ENCODE data around the gene MRGPRG. TPM values are rescaled to one million over a fixed set of nuclear protein-coding genes. Genes with fewer than 3 reads are reported as not detected.

Gene MRGPRG
- total and polyA plus RNA-seq, 8 donors: not detected

- intact Hi-C loops (cut with DNase I): no loop called here
- peak in 2 of 4 donors; percentile 25 to 27 for DNase-seq
- no peak for TF ChIP-seq CTCF (IDR thresholded peaks at IDR 0.05)
- H3K9me3 ChIP-seq: no peaks in the 10 kb centered on the region
- no peak for ATAC-seq
- no peak overlapping the region for H3K27ac ChIP-seq
- no peak overlapping the region for H3K4me3 ChIP-seq
- no peaks in the 10 kb centered on the region for H3K36me3 ChIP-seq
- H3K4me1 ChIP-seq: peaks cover 0 to 3% of the 10 kb centered on the region in 2 donors
- peaks cover 23 to 80% of the 10 kb centered on the region in 2 donors for H3K27me3 ChIP-seq
Observed at GRCh38 chr11:3202305-3202704, 16.3 kb downstream of the MRGPRG start.

DNA sequence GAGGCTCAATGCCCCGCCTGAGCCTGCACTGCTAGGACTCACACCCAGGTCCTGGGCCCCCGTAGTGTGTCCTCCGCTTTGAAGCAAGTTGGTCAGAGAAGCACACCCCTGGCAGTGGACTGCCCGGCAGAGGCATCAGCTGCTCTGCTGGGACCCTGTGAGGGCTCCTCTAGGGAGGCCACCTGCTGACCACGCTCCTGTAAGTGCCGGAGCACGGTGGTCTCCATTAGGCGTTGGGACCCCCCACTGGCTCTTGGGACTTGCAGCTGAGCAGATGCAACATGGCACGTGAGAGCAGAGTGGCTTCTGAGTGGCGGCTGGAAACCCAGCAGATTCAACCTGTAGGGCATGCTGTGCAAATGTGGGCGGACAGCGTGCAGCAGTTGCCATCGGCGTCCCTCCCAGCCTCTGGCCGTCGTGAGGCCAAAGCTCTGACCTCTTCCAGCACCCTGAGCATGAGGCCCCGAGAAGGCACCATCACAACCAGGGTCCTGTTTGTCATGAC is 16.9 kb downstream of the MRGPRG start:
- no peak for TF ChIP-seq CTCF (IDR thresholded peaks at IDR 0.05)
- no peak for ATAC-seq
- peaks cover 23 to 86% of the 10 kb centered on the region in 2 donors for H3K27me3 ChIP-seq
- no peaks in the 10 kb centered on the region for H3K36me3 ChIP-seq
- peaks cover 0 to 3% of the 10 kb centered on the region in 2 donors for H3K4me1 ChIP-seq
- DNase-seq: peak in 2 of 4 donors; percentile 26 to 41
- H3K9me3 ChIP-seq: no peaks in the 10 kb centered on the region
- H3K4me3 ChIP-seq: no peak overlapping the region
- no peak overlapping the region for H3K27ac ChIP-seq
- intact Hi-C loops (cut with DNase I): no loop called here

DNA sequence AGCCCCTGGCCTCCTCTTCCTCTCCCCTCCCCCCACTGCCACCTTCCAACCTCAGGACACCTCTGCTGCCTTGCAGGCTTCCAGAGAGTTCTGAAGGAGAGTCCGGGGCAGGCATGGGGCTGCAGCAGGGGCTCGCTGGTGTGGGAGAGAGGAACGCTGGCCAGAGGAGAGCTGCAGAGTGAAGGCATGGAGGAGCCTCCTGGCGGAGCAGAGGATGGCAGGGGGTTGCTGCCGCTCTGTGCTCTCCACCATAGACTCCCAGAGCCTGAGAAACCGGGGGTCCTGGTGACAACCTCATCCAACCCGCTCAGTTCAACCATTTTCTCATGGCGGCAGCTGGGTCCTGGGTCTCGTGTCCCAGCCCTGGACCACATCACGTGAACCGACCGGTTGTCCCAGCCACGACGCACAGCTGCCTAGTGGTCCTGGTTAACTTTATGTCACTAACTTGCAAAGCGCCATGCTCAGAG is 17.5 kb downstream of the MRGPRG start:
- H3K27me3 ChIP-seq: peaks cover 23 to 86% of the 10 kb centered on the region in 2 donors

DNA sequence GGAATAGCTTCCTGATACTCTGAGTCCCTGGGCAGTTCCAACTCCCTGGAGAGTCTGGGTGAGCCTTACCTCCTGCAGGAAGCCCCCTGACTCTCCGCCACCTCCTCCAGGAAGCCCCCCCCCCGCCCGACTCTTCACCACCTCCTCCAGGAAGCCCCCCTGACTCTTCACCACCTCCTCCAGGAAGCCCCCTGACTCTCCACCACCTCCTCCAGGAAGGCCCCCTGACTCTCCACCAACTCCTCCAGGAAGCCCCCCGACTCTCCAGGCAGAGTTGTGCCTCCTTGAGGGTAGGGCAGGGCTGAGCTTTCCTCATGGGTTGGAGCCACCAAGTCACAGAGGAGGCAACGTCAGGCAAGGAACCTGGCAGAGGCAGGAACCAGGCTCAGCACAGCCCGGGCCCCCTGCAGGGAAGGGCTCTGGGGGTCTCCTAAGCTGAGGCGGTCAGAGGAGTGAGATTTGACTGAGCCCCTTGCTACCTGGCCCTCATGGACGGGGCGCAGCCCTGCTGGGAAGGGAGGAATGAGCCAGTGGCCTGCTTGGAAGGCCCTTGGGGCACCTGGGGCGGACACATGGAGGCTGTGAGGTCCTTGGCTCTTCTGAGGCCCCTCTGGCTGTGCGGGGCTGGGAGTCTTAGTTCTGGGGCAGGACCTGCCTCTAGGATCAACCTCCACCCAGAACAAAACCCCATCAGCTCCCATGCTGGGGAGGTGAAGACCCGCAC is 18.1 kb downstream of the MRGPRG start:
- H3K4me1 ChIP-seq: peaks cover 0 to under 1% of the 10 kb centered on the region in 2 donors
- TF ChIP-seq CTCF (IDR thresholded peaks at IDR 0.05): no peak
- H3K9me3 ChIP-seq: no peaks in the 10 kb centered on the region
- ATAC-seq (no peak), DNase-seq (peak in 2 of 4 donors; percentile 19 to 58)
- peaks cover 23 to 88% of the 10 kb centered on the region in 2 donors for H3K27me3 ChIP-seq
- H3K27ac ChIP-seq: no peak overlapping the region
- H3K4me3 ChIP-seq: no peak overlapping the region
- intact Hi-C loops (cut with DNase I): no loop called here
- H3K36me3 ChIP-seq: no peaks in the 10 kb centered on the region

More for the DNA sequence above, 17.5 kb downstream of the MRGPRG start:
- H3K27ac ChIP-seq: no peak overlapping the region
- no peaks in the 10 kb centered on the region for H3K36me3 ChIP-seq
- ATAC-seq (no peak), DNase-seq (peak in 2 of 4 donors; percentile 20 to 50)
- TF ChIP-seq CTCF (IDR thresholded peaks at IDR 0.05): no peak
- peaks cover 0 to 3% of the 10 kb centered on the region in 2 donors for H3K4me1 ChIP-seq
- intact Hi-C loops (cut with DNase I): no loop called here
- no peaks in the 10 kb centered on the region for H3K9me3 ChIP-seq
- H3K4me3 ChIP-seq: no peak overlapping the region

DNA sequence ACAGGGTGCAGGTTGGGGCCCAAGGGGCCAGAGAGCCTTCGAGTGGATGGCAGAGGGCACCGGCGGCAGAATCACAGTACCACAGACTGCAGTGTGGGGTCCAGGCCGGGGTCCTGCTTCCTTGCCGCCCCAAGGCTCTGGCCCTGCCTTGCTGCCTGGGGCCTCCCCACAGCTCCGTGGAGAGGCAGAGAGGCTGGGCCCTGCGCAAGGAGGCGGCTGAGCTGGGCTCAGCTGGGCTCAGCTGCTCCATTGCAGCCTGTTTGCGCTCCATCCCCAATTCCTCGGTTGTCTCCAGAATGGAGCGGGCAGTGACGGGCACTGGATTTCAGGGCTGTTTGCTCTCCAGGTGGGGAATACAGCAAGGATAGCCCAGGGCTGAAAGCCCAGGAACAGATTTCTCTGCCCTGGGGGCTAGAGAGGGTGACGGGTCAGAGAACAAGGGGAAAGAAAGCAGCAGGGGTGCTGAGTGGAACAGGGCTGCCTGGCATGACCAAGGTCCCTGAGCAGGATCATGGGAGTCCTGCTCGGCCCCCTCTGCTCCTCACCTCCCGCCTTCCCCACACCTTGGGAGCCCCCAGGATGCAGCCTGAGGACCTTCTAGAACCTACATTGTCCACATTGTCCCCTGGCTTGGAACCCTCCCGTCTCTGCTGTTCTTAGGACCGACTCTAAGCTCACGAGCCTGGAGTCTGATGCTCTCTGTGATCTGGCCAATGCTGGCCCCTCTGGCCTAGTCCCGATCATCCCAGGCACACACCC is 18.9 kb downstream of the MRGPRG start:
- peak in 2 of 4 donors; percentile 19 to 68 for DNase-seq
- peaks cover 23 to 84% of the 10 kb centered on the region in 2 donors for H3K27me3 ChIP-seq
- H3K9me3 ChIP-seq: no peaks in the 10 kb centered on the region
- intact Hi-C loops (cut with DNase I): no loop called here
- H3K36me3 ChIP-seq: no peaks in the 10 kb centered on the region
- ATAC-seq: no peak
- no peak for TF ChIP-seq CTCF (IDR thresholded peaks at IDR 0.05)
- H3K27ac ChIP-seq: no peak overlapping the region
- no peak overlapping the region for H3K4me3 ChIP-seq
- no peaks in the 10 kb centered on the region for H3K4me1 ChIP-seq
